ENCODE measurements around the gene SLC25A26. TPM values are rescaled to one million over a fixed set of nuclear protein-coding genes. Genes with fewer than 3 reads are reported as not detected.
A peak's percentile ranks its signal among the peaks of the same experiment; 100 is the strongest.

SLC25A26 gene
- total and polyA plus RNA-seq, 2 of the 13 experiments (the other 11 are each of a cell fraction or from before 2014, with no cell fraction given): 23.1 to 32.7 TPM

GRCh38 chr3:66407611-66408218 lies 186.9 kb downstream of the SLC25A26 start (continued):
- TF ChIP-seq DMTF1 (CRISPR knock-in tag; IDR thresholded peaks at IDR 0.05) (no peak), ZFP90 (CRISPR knock-in tag; IDR thresholded peaks at IDR 0.05; ENCODE audit: borderline replicate concordance) (no peak), ZBTB42 (CRISPR knock-in tag; IDR thresholded peaks at IDR 0.05) (no peak), RAD21 (CRISPR knock-in tag; IDR thresholded peaks at IDR 0.05) (peak; percentile 98), ZNF367 (CRISPR knock-in tag; IDR thresholded peaks at IDR 0.05; ENCODE audit: borderline replicate concordance) (no peak), ZNF703 (CRISPR knock-in tag; IDR thresholded peaks at IDR 0.05; ENCODE audit: borderline replicate concordance) (no peak), MYNN (CRISPR knock-in tag; IDR thresholded peaks at IDR 0.05; ENCODE audit: low read depth) (no peak), EEA1 (CRISPR knock-in tag; IDR thresholded peaks at IDR 0.05; ENCODE audit: borderline replicate concordance) (no peak), DR1 (CRISPR knock-in tag; IDR thresholded peaks at IDR 0.05) (no peak), ZNF225 (CRISPR knock-in tag; IDR thresholded peaks at IDR 0.05) (no peak), ZNF646 (CRISPR knock-in tag; IDR thresholded peaks at IDR 0.05) (no peak), JUNB (CRISPR knock-in tag; IDR thresholded peaks at IDR 0.05; ENCODE audit: borderline replicate concordance) (no peak), FOXC1 (CRISPR knock-in tag; IDR thresholded peaks at IDR 0.05; ENCODE audit: borderline replicate concordance) (peak; percentile 64; the same call in 1 of the 2 replicates), MAZ (IDR thresholded peaks at IDR 0.05; ENCODE audit: borderline replicate concordance, low read depth, low read length) (no peak), MAZ (CRISPR knock-in tag; IDR thresholded peaks at IDR 0.05; ENCODE audit: low read depth) (peak; percentile 44; the same call in 1 of the 2 replicates), ATF6 (CRISPR knock-in tag; conservative IDR thresholded peaks at IDR 0.05) (no peak), NRL (CRISPR knock-in tag; IDR thresholded peaks at IDR 0.05; ENCODE audit: borderline replicate concordance) (no peak), ZNF550 (CRISPR knock-in tag; IDR thresholded peaks at IDR 0.05; ENCODE audit: borderline replicate concordance) (no peak), DDIT3 (CRISPR knock-in tag; IDR thresholded peaks at IDR 0.05) (no peak)
